HG02943 (cell line): Measurements from ENCODE around the gene CHFR.
"Not testable (repeated sequence)": the region's sequence is repeated elsewhere in the genome, so short reads cannot be mapped to it uniquely, and the experiment has no call there.

ENCODE experiments used
- ATAC-seq: cut with Tn5 transposase; IDR thresholded peaks from one replicate; pipeline ENCODE4 v1.9.1; 2021; ENCODE audit warnings: mild to moderate bottlenecking, low read depth, moderate library complexity; ENCODE audit not compliant: unreplicated experiment

Gene CHFR

DNA sequence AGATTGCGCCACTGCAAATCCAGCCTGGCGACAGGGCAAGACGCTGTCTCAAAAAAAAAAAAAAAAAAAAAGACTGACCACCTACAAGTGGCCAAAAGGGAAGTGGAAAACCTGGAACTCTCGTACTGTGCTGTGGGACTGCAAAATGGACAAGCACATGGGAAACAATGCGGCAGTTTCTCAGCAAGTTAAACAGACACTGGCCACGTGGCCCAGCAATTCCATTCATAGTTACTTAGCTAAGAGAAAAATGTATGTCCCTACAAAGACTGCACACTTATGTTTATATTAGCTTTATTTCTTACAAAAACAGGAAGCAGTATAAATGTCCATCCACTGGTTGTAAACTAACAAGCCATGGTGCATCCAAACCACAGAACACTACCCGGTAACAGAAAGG lies 5.6 kb downstream of the CHFR start:
- no peak for ATAC-seq

DNA sequence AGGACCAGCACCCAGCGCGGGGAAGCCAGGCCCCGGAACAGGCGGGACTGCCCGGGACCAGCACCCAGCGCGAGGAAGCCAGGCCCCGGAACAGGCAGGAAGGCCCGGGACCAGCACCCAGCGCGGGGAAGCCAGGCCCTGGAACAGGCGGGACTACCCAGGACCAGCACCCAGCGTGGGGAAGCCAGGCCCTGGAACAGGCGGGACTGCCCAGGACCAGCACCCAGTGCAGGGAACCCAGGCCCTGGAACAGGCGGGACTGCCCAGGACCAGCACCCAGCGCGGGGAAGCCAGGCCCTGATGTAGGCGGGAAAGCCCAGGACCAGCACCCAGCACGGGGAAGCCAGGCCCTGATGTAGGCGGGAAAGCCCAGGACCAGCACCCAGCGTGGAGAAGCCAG lies 12.8 kb downstream of the CHFR start:
- ATAC-seq: not testable (repeated sequence)

DNA sequence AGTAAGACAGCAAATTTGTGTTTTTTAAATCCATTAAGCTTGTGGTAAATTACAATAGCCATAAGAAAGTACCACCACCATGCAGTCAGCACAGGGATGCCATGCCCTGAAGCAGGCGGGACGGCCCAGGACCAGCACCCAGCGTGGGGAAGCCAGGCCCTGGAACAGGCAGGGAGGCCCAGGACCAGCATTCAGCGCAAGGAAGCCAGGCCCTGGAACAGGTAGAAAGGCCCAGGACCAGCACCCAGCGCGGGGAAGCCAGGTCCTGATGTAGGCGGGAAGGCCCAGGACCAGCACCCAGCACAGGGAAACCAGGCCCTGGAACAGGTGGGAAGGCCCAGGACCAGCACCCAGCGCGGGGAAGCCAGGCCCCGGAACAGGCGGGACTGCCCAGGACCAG lies 13.2 kb downstream of the CHFR start:
- ATAC-seq: no peak

DNA sequence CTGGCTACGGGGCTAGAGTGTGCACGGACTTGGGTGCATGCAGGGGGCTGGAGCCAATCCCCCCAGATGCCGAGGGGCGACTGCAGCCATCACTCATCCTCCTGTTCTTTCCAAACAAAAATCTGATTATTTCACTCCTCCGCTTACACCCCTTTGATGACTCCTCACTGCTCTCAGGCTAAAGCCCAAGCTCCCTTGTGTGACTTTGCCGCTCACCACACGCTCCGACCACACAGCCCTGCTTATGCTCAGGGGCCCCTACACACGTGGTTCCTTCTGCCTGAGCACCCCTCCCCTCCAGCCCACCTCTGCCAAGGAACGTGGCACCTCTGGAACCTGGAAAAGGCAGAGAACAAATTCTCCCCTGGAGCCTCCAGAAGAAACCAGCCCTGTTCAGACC lies 13.7 kb downstream of the CHFR start:
- no peak for ATAC-seq

DNA sequence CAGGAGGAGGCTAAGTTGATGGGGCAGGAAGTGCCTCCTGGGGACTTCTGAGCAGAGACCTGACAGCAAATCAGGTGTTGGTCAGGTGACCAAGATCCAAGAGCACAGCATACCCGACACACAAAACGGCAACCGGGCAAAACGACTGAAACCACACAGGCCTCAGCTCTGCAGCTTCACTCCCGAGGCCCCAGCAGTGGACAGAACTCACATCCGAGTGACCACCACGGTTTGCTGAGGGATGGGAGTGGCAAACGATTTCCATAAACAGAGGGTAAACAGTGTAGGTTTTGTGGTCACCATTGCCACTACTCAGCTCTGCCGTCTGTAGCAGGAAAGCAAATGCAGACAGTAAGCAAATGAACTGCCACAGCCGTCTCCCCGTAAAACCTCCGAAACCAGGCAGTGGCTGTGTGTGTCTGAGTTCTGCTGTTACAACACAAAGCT lies 14.4 kb downstream of the CHFR start:
- no peak for ATAC-seq

DNA sequence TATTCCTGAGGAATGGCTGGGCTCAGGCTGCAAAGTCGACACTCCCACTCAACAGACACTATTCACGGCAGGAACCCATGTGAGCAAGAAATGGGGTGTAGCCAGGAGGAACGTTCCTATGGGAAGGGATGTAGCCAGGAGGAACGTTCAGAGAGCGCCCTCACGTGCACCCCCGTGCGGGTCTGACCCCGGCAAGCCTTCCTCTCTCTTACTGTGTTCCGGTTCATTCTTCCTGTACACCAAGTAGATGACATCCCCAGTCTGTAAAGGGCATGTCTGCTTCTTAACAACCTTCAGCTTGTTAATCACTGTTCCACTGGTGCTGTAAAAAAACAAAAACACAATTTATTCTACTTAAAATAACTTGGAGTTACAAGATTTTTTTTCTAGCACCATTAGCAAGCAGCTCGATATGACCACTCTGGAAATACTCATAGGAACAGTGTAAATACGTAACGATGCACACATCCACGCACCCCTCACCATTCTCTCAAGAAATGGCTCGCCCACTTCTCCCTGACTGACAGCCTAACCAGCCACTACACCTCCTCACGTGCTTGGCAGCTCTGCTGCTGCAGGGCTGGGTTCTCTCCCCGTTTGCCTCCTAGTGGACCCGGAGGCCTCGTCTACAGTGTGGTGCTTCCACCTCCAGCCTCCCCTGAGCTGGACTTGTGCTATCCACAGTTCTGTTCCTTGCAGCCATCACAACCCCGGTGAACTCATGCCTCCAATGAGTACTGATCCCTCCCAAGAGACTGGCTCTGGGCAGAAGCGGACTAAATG lies 15.1 kb downstream of the CHFR start:
- no peak for ATAC-seq

DNA sequence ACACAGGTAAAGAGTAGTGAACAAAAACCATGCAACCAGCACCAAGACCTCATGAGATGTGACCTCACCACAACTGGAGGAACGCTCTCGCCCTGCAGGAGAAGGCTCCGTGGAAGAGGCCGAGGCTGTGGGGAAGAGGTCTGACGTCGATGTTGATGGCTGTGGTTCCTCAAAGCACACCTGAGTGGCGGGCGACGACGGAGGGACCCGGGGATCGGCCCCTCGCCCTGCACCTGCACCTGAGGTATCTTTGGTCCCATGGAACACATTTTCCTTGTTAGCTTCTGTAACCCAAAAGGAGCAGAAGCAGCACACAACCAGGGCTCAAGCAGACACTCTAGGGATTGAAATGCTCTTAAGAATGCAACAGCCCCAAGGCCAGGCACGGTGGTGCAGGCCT lies 17.9 kb downstream of the CHFR start:
- no peak for ATAC-seq

DNA sequence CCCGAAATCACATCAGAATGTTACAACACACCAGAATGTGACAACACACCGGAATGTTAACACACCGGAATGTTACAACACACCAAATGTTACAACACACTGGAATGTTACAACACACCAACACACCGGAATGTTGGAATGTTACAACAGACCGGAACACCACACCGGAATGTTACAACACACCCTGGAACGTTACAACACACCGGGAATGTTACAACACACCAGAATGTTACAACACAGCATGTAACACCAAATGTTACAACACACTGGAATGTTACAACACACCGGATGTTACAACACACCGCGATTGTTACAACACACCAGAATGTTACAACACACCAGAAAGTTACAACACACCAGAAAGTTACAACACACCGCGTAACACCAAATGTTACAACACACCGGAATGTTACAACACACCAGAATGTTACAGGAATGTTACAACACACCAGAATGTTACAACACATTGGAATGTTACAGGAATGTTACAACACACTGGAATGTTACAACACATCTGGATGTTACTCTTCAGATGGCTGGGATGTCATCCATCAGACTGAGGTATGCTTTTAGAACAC lies 21.1 kb downstream of the CHFR start:
- ATAC-seq: no peak

DNA sequence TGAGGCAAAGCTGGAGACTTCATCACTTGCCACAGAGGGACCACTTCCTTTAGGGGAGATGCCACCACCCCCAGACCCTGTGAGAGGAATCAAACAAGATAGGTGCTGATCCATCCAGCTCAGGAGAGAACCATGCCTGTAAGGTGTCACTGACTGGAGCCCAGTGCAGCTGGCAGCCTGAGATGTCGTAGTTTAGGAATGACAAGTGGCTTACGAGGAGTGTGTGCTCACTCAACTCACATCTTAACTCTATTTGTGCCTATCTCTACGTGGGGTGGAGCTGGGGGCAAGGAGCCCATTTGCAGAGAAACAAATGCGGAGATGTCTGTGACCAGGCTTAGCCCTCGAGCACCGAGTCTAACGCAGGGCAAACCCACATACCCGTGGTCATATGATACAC lies 25.8 kb downstream of the CHFR start:
- ATAC-seq: no peak

DNA sequence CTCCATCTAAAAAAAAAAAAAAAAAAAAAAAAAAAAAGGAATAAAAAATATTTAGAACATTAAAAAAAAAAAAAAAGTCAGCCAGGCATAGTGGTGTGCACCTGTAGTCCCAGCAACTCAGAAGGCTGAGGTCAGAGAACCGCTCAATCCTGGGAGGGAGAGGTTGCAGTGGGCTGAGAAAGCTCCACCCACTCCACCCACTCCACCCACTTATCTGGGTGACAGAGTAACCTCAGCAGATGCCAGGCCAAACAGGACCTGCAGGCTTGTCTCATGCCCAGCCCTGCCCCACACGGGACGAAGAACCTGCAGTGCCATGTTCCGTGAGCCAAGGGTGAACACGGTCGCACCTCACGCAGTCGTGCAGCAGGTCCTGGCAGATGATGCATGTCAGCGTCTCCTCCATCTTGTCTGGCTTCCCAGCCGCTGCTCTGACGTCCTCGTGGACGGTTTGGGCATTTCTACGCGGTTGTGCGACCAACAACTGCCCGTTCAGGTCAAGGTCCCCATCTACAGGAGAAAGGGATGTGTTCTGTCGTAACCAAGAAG lies 28.6 kb downstream of the CHFR start:
- no peak for ATAC-seq

DNA sequence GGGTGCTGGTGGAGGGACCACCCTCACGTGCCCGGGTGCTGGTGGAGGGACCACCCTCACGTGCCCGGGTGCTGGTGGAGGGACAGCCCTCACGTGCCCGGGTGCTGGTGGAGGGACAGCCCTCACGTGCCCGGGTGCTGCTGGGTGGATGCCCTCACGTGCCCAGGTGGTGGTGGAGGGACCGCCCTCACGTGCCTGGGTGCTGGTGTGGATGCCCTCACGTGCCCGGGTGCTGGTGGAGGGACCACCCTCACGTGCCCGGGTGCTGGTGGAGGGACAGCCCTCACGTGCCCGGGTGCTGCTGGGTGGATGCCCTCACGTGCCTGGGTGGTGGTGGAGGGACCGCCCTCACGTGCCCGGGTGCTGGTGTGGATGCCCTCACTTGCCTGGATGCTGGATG lies 30.4 kb downstream of the CHFR start:
- ATAC-seq: not testable (repeated sequence)

DNA sequence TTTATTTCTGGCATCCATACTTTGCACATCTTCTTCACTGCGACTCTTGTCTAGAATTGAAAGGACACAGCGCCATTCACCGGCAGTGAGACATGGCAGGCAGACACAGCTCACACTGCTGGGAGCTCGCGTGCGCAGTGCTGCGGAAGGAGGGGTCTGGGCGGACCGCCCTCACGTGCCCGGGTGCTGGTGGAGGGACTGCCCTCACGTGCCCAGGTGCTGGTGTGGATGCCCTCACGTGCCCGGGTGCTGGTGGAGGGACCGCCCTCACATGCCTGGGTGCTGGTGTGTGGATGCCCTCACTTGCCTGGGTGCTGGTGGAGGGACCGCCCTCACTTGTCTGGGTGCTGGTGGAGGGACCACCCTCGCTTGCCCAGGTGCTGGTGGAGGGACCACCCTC lies 30.8 kb downstream of the CHFR start:
- ATAC-seq: no peak

DNA sequence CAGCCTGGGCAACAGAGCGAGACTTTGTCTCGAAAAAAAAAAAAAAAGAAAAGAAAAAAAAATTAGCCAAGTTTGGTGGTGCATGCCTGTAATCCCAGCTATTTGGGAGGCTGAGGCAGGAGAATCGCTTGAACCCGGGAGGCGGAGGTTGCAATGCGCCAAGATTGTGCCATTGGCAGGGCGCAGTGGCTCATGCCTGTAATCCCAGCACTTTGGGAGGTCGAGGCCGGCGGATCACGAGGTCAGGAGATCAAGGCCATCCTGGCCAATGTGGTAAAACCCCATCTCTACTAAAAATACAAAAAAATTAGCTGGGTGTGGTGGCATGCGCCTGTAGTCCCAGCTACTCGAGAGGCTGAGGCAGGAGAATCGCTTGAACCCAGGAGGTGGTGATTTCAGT lies 32.2 kb downstream of the CHFR start:
- ATAC-seq: not testable (repeated sequence)

DNA sequence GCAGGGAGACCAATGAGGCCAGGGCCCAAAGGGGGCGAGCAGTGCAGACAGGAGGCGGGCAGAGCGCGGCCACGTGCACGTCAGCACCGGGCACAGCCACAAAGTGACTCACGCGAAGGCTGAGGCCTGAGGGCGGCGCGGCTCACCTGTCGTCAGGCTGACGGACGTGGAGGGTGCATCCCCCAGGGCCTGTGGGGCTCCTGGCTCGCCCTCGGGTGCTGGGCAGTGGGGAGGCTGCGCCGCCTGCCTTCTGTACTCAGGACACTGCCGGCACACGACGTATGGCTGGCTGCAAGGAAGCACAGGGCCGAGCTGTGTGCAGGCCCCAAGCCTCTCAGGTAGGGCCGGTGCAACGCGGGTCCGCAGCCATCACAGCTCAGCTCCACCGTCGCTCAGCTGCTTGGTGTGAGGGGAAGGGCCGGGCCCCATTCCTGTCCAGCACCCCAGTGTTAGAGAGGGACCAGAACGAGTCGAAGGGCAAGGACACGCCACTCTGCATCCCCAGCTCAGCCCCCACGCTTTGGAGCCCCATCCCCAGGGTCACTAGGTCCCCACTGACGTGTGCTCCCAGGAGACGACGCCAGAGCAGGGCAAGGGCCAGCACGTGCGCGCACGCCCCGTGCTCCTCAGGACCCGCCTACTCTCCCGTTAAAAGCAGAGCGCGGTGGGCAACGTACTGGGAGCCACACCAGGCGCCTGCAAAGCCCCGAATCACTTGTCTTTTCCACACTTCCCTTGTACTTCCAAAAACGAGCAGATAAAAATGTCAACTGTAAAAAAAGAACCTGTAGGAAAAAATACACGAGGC lies 33.9 kb downstream of the CHFR start:
- ATAC-seq: no peak

DNA sequence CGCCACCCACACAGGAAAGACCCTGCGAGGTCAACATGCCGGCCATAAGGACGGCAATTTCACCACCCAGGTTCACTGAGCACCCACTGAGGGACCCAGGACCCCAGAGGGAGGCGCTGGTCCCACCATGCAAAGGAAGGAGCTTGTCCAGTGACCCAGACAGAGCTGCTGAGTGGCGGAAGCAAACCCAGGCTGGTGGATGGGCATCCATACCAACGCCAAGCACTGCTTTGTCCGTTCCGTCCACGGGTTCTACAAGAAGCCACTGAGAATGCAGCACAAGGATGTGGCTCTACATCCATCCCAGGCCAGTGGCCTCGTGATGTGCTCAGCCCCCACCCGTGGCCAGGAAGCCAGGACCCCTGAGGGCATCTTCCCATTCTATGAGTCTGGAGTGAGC lies 34.9 kb downstream of the CHFR start:
- ATAC-seq: no peak

DNA sequence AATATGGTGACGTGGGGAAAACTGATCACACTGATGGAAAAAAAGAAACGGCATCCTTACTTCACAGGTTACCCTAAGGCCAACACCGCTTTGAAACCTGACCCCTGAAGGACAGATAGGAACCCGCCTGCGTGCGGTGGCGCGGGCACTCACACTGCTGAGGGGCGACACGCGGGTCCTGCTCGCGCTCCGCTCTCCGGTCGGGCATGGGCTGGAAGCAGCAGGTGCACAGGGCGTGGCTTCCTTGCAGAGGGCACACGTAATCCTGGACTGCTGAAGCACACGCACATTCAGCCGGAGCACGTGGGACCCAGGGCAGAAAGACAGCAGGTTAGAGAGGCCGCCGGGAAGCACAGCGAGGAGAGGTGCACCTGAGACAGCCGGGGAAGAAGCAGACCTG lies 35.9 kb downstream of the CHFR start:
- no peak for ATAC-seq

DNA sequence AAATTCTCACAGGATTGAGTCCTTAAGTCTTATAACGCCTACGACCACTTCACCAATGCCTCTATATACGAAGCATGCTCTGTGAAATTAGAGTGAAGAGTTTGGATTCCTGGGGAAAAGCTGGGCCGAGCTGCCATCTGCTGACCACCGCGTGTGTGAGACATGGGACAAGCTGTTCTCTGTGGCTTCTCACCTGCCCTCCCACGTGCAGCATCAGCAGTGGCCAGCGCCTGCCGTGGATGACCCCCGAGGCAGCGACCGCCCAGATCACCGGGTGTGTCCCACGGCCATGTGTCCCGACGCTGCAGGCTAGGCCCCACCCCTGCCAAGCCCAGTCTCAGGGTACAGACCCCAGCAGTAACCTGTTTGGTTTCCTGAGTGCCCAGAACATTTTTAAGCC lies 37.1 kb downstream of the CHFR start:
- no peak for ATAC-seq

DNA sequence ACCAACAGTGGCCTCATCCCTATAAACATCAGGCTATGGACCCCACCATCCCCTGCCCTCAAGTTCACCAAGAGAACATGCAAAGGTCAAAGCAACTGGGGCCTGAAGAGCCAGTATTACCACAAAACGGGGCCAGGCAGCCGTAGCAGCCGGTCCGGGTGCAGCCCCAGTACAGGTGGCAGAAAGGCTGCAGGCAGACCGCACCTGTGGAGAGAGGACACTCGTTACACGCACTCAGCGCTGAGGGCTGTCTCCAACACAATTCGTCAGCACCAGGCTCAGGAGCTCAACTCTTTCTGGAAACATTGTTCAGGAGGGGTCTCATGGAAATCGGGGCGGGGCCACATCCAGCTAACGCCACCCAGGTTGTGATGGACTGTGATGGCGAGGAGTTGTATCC lies 38.9 kb downstream of the CHFR start:
- ATAC-seq: no peak

DNA sequence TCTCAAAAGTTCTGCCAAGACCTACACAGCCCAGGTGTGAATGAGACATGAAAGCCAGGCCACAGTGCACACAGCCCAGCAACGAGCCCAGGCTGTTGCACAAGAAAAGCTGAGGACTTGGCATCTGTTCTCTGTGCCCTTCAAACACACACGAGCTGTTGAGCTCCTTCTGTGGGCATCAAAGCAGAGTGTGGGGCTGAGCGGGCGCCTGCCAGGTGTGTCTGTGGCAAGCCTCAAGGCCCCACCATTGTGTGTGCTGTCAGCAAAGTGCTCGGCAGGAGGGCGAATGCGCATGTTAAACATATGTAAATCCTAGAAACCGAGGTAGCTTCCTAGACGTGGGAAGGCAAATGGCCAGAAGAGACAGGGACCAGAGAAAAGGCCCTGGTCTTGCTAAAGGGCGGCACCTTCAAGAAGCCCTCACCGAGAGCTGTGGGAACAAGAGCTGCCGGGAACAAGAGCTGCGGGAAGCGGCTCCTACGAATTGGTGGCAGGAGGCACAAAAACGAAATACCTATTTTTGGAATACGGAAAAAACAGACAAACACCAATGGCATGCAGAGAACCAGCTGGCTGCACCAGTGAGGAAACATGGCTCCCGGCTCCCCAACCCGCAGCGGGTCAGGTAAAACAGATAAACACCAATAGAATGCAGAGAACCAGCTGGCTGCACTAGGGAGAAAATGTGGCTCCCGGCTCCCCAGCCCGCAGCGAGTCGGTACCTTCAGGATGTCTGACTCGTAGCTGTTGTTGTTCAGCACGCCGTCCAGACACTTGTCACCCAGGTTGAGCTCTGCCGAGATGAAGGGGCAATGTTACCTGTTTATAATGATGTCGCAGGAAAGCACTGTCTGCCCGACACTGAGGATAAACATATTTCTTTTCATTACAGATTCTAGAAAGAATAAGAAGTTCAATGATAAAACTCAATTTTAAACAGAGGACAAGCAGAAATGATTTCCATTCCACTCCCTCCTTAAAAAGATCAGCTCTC lies 39.7 kb downstream of the CHFR start:
- ATAC-seq: no peak

DNA sequence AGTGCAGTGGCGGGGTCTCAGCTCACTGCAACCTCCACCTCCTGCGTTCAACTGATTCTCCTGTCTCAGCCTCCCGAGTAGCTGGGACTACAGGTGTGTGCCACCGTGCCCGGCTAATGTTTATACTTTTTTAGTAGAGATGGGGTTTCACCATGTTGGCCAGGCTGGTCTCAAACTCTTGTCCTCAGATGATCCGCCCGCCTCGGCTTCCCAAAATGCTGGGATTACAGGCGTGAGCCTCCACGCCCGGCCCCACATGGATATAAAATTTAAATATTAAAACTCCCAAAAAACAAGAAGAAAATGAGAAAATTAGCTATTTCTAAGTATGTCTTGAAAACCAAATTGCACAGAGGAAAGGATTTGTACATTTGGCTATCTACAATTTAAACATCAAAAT lies 42.7 kb downstream of the CHFR start:
- not testable (repeated sequence) for ATAC-seq
